A172 (cell line): ENCODE data around the gene LRP1. TPM values are rescaled to one million over a fixed set of nuclear protein-coding genes. Genes with fewer than 3 reads are reported as not detected.

Source experiments
- DNase-seq: peaks from one replicate; pipeline ENCODE4 v3.0.0-alpha.2; 2015; ENCODE audit warnings: low spot score
- total RNA-seq: library from RNA; depleted of rRNA; stranded (reverse); fragments of >200 nt; shearing (Covaris generic); gene quantifications from 2 replicates; pipeline ENCODE4 v1.2.3, GENCODE V29; 2014

LRP1 gene
- total RNA-seq, 1 experiment from 2014 or later, result 35.5 TPM

DNA sequence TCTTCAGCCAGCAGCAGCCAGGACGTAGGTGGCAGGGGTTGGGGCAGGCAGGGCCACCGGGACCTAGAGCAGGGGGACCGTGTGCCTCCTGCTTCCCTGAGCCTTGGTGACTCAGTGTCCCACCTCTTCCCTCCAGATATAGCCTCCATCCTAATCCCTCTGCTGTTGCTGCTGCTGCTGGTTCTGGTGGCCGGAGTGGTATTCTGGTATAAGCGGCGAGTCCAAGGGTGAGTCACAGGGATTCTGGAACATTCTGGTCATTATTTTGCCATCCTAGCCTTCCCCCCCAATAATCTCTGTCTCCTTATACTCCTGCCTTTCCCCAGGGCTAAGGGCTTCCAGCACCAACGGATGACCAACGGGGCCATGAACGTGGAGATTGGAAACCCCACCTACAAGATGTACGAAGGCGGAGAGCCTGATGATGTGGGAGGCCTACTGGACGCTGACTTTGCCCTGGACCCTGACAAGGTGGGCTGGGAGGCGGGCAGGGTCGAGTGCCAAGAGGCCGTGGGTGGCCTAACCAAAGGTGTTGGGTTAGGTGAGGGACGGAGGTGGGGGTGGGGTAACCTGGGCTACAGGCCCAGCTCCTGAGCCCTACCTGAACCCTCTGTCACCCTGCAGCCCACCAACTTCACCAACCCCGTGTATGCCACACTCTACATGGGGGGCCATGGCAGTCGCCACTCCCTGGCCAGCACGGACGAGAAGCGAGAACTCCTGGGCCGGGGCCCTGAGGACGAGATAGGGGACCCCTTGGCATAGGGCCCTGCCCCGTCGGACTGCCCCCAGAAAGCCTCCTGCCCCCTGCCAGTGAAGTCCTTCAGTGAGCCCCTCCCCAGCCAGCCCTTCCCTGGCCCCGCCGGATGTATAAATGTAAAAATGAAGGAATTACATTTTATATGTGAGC, 83.8 kb downstream of the LRP1 start:
- DNase-seq, result no peak

DNA sequence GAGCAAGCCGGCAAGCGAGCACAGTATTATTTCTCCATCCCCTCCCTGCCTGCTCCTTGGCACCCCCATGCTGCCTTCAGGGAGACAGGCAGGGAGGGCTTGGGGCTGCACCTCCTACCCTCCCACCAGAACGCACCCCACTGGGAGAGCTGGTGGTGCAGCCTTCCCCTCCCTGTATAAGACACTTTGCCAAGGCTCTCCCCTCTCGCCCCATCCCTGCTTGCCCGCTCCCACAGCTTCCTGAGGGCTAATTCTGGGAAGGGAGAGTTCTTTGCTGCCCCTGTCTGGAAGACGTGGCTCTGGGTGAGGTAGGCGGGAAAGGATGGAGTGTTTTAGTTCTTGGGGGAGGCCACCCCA, 84.4 kb downstream of the LRP1 start:
- no peak for DNase-seq

DNA sequence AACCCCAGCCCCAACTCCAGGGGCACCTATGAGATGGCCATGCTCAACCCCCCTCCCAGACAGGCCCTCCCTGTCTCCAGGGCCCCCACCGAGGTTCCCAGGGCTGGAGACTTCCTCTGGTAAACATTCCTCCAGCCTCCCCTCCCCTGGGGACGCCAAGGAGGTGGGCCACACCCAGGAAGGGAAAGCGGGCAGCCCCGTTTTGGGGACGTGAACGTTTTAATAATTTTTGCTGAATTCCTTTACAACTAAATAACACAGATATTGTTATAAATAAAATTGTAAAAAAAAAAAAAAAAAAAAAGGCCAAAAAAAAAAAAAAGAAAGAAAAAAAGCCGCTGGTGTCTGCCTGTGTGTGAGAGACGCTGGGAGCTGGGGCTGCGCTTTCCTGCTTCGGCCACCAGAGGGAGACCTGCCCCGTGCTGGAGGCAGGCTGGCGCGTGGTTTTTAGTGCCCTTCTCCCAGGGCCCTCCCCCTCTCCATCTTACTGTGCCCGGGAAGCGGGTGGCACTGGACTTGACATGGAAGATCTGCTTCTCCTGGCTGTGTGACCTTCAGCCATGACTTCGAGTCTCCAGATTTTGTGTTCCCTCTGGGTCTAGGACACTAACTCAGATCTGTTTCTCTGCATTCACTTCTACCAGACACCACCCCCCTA, 84.9 kb downstream of the LRP1 start:
- peak; percentile 75 for DNase-seq

DNA sequence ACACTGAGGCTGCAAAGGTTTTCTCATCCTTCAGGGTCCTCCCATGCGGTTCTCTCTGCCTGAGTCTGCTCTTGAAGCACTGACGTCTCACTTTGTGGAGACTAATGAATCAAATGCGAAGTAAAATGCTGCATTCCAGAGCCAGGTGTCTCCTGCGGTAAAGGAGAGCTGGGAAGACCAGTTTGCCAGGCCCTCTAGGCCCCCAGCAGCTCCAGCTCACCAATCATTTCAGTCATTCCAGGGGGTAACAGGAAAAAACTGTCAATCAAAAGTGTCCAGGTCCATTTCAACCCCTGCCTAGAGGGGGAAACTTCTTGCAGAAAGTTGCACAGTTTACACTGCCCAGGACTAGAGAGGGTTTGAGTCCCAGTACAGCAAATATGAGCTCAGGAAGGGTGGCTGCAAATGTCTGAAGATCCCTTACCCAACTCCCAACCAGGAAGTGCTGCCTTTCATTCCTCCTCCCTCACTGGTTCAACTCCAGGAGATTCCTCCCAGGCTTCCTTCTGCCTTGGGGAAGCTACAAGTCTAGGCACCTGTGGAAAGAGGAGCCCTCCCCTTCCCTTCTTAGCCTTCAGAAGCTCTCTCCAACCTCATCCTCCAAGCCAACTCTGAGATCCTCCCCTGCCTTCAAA, 85.6 kb downstream of the LRP1 start:
- DNase-seq, result no peak

DNA sequence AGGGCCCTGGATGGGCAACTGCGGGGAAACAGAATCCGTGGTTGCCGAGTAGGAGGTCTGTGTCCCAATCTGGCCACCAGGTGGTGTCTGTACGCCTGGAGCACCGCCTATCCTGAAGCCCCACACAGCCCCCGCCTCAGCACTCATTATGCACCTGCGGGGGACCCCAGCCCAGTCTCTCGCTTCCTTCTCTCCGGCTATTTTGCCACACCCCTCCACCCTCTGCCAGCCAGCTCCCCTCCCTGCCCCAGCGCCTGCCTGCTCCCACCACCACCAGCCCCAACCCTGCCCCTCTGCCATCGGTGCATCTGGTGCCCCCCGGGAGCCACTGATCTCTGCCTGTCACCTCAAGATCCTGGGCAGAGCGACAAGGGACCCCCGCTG, 86.1 kb downstream of the LRP1 start:
- peak; percentile 28 for DNase-seq

DNA sequence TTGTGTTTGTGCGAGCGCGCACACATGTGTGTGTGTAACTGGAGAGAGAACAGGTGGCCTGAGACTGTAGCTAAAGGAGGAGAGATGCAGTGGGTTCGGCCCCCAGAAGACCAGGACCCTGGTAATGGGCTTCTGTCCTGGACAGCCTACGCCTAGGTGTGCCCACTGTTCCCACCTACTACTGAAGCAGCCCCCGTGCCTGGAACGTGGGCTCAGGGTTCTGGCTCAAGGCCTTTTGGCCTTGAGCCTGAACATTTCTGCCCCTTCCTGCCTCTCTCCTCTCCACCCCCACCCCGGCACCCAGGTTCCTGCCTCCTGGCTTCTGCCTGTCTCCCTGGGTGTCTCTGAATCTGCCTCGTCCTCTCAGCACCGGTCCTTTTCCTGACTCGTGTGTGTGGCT, 86.8 kb downstream of the LRP1 start:
- no peak for DNase-seq

DNA sequence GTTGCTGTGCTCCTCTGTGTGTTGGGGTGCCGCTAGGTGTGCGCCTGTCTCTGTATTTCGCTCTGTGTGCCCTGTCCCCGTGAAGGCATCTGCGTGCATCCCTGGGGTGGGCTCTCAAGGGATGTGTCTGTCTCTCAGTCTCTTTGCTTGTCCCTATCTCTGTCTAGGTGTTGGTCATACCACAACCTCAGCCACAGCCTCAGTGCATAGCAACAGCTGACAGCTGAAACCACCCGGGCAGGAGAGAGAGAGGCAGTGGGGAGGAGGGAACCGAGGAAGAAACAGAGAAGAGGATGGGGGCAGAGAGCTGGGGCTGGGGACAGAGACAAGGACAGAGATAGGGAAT, 87.4 kb downstream of the LRP1 start:
- no peak for DNase-seq

DNA sequence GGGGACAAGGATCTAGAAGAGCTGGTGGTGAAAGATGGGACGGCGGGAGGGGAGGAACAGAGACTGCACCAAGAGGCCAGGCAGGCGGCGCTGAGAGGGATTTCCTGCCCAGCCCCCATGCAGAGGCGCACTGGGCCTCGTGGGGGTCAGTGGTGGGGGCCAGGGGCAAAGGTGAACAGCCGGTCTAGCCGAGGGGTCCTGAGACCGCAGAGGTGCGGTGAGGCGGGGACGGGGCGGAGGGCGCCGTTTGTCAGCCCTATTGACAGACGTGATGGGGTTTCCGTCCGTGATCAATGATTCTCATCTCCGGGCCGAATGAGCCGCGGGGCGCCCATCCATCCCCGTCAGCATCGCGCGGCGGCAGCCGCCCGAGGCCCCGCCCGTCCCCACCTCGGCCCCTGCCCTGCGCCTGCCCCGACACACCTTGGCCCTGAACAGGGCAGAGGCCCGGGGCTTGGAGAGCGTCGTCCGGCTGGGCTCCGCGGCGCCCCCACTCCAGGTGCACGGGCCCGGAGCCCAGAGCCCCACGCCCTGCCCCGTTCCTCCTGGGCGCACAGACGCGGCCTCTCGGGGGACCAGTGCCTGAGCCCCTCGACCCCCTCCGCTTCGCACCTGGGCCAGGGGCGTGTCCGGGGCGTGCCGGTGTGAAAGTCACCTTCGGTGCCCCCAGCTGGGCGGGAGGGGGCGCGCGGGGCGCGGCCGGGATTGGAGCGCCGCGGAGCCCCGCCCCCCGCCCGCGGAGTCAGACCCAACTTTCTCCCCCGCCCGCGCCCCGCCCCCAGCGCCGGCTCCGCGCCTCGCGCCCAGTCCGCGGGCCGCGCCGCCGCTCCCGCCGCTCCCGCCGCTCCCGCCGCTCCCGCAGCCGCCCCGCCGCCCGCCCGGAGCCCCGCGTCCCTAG, 88.0 kb downstream of the LRP1 start, which contains the start of gene NXPH4:
NXPH4 (plus strand) TSS at position 781 of the 898 bp plus-strand sequence. CDS start 176 bp downstream, outside the sequence.
- no peak for DNase-seq

DNA sequence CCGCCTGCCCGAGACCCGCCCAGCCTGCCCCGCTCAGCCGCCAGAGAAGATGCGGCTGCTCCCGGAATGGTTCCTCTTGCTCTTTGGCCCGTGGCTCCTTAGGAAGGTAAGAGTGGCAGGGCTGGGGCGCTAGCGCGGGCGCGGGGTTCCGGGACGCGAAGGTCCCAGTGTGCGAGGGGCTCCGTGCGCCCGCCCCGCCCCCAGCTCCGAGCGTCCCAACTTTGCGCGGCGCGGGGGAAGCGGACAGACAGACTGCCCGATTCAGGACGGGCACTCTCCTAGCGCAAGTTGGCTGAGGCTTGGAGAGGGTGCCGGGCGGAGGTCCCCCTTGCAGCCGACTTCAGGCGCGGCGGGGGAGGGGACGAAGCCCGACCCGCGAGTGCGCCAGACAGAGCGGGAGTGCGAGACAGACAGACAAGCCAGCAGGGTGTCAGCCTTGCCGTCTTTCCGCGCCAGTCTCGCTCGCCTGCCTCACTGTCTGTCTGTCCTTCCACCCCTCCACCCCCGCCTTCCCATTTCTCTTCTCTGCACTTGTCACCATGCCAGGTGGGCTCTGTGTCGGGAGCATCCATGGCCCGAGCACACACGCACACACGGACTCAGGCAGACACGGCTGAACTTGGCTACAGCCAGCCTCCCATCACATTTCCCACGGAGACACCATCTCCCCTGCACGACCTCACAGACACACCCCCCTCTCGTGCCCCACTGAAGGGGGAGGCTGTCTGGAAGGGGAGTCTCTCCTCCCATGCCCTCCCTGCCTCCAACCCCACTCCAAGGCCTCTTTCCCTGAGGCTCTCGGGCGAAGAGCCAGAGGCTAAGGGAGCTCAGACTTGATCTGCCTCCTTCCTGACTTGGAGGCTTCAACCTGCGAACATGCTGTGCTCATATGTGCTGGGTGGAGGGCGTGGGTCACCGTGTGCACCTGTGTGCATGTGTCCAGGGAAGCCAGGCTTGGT, 88.9 kb downstream of the LRP1 start:
- DNase-seq, result no peak

DNA sequence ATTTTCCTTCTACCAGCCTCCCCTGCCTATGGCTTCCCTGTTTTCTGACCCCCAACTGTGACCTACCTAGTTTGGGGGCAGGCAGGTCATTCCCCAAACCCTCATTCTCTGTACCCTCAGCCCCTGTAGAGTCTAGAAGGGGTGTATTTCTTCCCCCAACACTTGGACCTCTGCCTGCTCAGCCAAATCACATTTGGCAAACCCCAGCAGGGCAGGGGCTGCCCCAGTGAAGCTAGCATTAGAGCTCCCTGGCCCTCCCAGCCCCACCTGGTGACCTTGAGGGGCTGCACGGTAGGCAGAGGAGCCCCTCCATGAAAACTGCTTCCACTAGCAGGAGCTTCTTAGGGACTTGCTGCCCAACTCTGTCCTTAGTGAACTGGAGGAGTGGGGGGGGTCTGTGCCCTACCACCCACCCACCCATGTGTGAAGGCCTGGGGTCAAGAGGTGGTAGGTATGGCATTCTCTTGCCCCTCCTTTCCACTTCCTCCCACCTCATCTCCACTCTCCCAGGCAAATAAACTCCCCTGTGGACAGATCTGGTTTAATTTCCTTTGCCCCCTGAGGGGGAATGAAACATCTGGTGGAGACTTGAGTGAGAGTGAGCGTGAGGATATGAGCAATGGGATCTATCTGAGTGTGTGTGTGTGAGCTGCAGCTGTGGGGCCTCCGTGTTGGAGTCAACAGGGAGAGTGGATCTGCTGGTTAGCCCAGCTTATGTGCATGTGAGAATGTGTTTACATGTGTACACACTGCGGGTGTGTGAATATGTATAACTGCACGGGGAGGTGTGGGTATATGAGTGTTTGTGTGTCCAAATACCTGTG, 90.0 kb downstream of the LRP1 start:
- no peak for DNase-seq

DNA sequence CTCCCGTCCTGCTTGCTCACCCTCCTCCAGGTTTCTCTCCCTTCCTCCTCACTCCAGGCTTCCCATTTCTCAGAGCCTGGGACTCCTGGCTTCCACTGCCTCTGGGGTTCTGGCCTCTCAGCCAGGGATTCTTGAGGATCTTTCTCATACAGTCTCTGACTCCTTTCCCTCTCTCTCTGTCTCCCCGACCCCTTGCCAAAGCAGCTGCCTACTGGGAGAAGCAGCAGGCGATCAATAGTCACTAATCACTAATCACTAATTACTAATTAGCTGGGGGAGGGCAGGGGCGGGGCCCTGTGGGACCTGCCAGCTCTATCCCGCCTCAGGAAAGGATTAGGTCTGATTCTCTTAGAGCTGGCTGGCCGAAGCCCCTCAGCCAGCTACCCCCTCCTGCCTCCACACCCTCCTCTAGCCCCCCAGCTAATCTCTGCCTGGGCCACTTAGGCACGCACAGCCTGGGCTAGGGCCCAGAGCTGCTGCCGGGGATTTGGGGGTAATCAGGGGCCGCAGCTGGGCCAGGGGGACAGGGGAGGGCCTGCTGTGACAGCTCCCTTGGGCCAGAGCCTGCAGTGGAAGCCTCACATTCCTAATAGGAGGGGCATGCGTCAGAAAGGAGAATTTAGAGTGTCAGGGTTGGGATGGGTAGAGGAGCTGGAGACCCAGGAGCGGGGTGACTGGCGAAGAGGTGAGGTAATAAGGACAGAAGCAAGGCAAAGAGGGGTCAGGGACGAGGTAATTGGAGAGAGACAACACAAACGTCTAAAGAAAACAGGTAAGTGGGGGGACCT, 91.1 kb downstream of the LRP1 start:
- DNase-seq, result no peak

DNA sequence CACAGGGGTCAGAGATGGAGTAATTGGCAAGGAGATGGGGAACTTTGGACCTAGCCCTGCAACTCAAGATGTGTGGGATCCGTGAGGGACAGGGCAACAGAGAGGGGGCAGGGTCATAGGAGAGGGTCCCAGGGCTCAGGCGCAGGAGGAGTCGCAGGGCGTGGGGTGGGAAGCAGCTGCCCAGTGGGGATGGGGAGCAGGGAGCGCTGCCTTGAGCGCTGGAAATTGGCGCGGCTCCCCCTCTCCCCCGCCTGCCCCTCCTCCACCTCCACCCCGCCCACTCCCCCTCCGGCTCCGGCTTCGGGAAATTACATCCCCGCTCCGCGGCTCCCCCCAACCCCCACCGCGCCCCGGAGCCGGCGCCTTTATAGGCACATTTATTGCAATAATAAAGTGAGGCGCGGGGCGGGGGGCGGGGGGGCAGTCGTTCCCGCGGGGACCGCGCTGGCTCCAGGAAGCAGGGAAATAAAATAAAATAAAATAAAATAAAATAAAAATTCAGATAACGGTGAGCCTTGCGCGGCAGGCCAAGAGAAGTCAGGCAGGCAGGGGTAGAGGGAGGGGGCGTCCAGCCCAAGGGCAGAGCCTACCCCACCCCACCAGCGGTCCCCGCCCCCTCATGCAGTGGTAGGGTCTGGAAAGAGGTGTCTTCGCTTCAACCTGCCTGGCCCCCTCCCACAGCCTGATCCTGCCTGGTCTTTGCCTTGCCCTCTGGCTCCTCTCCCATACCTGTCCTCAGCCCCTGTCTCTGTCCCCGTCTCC, 91.9 kb downstream of the LRP1 start:
- no peak for DNase-seq

DNA sequence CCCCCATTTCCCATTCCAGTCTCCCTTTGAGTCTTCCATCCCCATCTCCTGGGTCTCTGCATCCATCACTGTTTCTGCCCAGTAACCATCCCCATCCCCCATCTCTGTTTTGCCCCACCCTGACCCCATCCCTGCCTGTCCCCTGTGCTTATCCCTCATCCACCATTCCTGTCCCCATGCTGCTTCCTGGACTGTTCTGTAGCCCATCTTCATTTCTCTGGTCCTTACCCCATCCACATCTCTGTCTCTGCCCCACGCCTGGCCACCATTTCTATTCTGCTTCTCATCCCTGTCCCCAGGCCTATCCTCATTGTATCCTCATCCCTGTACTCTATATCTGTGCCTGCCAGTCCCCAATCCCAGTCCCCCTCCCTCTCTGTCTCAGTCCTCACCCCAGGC, 92.5 kb downstream of the LRP1 start:
- DNase-seq, result no peak

DNA sequence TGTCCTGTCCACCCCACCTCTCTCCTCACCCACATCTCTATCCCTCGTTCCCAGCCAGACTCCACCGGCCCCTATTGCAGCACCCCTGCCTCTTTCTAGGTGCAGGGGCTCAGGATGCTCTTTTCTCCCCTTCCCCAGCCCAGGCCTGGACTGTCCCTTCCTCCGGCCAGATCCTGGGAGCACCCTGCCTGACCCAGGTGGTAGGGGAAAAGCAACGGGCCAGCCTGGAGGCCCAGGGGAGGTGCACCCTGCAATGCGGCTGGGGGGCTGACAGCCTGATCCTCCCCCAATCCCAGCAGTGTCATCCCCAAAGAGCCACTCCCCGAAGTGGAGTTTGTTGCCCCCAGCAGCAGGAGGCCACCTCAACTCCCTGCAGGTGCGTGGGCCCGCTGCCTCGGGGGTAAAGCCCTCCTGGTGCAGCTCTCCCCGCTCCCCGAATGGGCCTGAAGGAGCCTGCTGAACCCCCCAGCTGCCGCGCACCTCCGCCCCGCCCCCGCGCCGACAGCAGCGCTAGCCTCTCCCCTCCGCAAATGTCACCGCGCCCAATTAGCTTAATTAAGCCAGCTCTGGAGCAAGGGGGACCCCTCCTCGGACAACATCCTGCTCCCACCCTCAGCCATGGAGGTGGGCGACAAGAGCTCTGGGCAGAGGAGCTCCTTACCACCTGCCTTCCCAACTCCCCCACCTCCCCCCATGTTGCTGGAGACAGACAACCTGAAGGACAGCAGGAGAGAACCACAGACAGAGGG, 93.1 kb downstream of the LRP1 start:
- no peak for DNase-seq

DNA sequence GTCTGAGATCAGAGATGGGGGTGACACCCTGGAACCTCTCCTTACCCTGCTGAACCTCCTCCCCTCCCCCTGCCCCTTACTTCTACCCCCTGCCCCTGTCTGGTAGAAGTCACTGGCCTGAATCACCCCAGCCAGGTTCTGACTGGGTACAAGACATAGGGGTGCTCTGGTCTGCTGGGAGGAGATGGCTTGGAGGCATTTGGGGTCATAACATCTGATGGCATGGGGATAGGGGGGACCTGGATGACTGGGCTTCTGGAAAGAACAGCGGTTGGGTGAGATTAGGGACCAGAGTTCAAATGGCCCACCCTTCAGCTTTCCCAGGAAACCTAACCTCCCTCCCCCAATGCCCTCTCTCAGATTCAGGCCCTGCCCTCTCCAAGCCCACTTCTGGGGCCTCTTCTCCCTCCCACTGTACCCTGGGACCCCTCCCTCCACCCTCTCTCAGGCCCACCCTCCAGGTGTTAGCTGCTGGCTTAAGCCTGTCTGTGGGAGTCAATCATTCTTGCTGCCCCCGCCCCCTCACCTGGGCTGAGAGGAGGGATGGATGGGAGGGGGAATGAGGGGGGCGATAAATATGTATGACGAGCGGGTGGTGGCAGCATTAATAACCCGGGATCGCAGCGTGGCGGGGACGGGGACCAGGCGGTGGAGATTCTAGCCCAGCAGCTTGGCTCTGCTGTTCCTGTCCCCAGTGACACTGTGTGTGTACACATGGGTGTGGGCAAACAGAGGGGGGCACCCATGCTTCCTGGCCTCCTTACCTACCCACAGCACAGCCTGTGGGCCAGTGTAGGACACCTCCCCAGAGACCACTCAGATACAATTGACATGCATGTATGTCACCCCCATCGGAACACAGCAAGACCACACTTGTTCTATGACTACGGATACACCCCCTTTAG, 94.3 kb downstream of the LRP1 start:
- no peak for DNase-seq
